ENCODE results near the gene MTERF4. TPM values are rescaled to one million over a fixed set of nuclear protein-coding genes. Genes with fewer than 3 reads are reported as not detected.

MTERF4 gene
- total and polyA plus RNA-seq, 7 donors = 18.9 to 47.9 (median 29.1) TPM

- intact Hi-C loops (cut with DNase I) = no loop called here
- H3K9me3 ChIP-seq = no peaks in the 10 kb centered on the region
- no peaks in the 10 kb centered on the region for H3K4me1 ChIP-seq
- H3K36me3 ChIP-seq = peaks cover 18 to 99% (median 43%) of the 10 kb centered on the region in 4 donors
- no peaks in the 10 kb centered on the region for H3K27me3 ChIP-seq
- no peak for TF ChIP-seq CTCF (IDR thresholded peaks at IDR 0.05)
- TF ChIP-seq EP300 (IDR thresholded peaks at IDR 0.05) = no peak
- TF ChIP-seq POLR2AphosphoS5 (IDR thresholded peaks at IDR 0.05) = no peak
- TF ChIP-seq POLR2A (IDR thresholded peaks at IDR 0.05) = no peak
- no peak overlapping the region for H3K27ac ChIP-seq
- H3K4me3 ChIP-seq = no peak overlapping the region
- 90 to 94% methylated on average over 22 of the region's 22 CpGs for WGBS, 2 donors
- no peak for DNase-seq
Observed at GRCh38 chr2:241091734-241092445, 10.2 kb downstream of the MTERF4 start.

GRCh38 chr2:241091201-241091600 is 10.9 kb downstream of the MTERF4 start:
- DNase-seq = no peak
- H3K9me3 ChIP-seq = no peaks in the 10 kb centered on the region
- no peak overlapping the region for H3K4me3 ChIP-seq
- H3K4me1 ChIP-seq = no peaks in the 10 kb centered on the region
- intact Hi-C loops (cut with DNase I) = no loop called here
- no peaks in the 10 kb centered on the region for H3K27me3 ChIP-seq
- peaks cover 20 to 99% (median 42%) of the 10 kb centered on the region in 4 donors for H3K36me3 ChIP-seq
- WGBS, 2 donors = 87% methylated on average over 10 of the region's 10 CpGs
- no peak overlapping the region for H3K27ac ChIP-seq
- TF ChIP-seq CTCF (IDR thresholded peaks at IDR 0.05) (no peak), EP300 (IDR thresholded peaks at IDR 0.05) (no peak), POLR2A (IDR thresholded peaks at IDR 0.05) (no peak), POLR2AphosphoS5 (IDR thresholded peaks at IDR 0.05) (no peak)

GRCh38 chr2:241088791-241089732 is 13.0 kb downstream of the MTERF4 start:
- 82 to 86% methylated on average over 20 of the region's 20 CpGs for WGBS, 2 donors
- Histone ChIP-seq H3K27me3 (no peaks in the 10 kb centered on the region), H3K27ac (no peak overlapping the region), H3K9me3 (no peaks in the 10 kb centered on the region), H3K4me1 (no peaks in the 10 kb centered on the region), H3K4me3 (no peak overlapping the region), H3K36me3 (peaks cover 16 to 96% (median 38%) of the 10 kb centered on the region in 4 donors)
- intact Hi-C loops (cut with DNase I) = no loop called here
- TF ChIP-seq POLR2AphosphoS5 (IDR thresholded peaks at IDR 0.05) = no peak
- TF ChIP-seq CTCF (IDR thresholded peaks at IDR 0.05) = no peak
- TF ChIP-seq POLR2A (IDR thresholded peaks at IDR 0.05) = no peak
- no peak for TF ChIP-seq EP300 (IDR thresholded peaks at IDR 0.05)
- DNase-seq = no peak

GRCh38 chr2:241088376-241088775 is 13.7 kb downstream of the MTERF4 start:
- no peaks in the 10 kb centered on the region for H3K4me1 ChIP-seq
- no peak overlapping the region for H3K27ac ChIP-seq
- H3K4me3 ChIP-seq = no peak overlapping the region
- no peak for DNase-seq
- intact Hi-C loops (cut with DNase I) = no loop called here
- H3K27me3 ChIP-seq = no peaks in the 10 kb centered on the region
- peaks cover 16 to 89% (median 36%) of the 10 kb centered on the region in 4 donors for H3K36me3 ChIP-seq
- 85 to 90% methylated on average over 8 of the region's 8 CpGs for WGBS, 2 donors
- no peaks in the 10 kb centered on the region for H3K9me3 ChIP-seq
- TF ChIP-seq POLR2A (IDR thresholded peaks at IDR 0.05) = no peak
